ENCODE results near the gene MAGI2. TPM values are rescaled to one million over a fixed set of nuclear protein-coding genes. Genes with fewer than 3 reads are reported as not detected.

Gene MAGI2
- total RNA-seq, 1 donor from 2014 or later = 5.4 TPM

GRCh38 chr7:79091661-79092060, 361.8 kb downstream of the MAGI2 start:
- peaks cover 6% of the 10 kb centered on the region for H3K4me1 ChIP-seq (ENCODE audit: insufficient read depth, low read length)
- H3K27me3 ChIP-seq (ENCODE audit: insufficient read depth, low read length) = no peaks in the 10 kb centered on the region
- Mint-ChIP-seq H3K4me1 (ENCODE audit: low read depth, unreplicated experiment) (peaks cover 9% of the 10 kb centered on the region), H3K27me3 (ENCODE audit: low read depth, unreplicated experiment) (no peaks in the 10 kb centered on the region), H3K27ac (ENCODE audit: unreplicated experiment) (no peak overlapping the region), H3K36me3 (ENCODE audit: low read depth, unreplicated experiment) (no peaks in the 10 kb centered on the region), H3K9me3 (ENCODE audit: unreplicated experiment) (peaks cover 10% of the 10 kb centered on the region), H3K4me3 (ENCODE audit: unreplicated experiment) (no peak overlapping the region)
- no peak for TF ChIP-seq EZH2 (IDR thresholded peaks at IDR 0.05; ENCODE audit: insufficient read depth, low read length)
- TF ChIP-seq, protein P1, sequence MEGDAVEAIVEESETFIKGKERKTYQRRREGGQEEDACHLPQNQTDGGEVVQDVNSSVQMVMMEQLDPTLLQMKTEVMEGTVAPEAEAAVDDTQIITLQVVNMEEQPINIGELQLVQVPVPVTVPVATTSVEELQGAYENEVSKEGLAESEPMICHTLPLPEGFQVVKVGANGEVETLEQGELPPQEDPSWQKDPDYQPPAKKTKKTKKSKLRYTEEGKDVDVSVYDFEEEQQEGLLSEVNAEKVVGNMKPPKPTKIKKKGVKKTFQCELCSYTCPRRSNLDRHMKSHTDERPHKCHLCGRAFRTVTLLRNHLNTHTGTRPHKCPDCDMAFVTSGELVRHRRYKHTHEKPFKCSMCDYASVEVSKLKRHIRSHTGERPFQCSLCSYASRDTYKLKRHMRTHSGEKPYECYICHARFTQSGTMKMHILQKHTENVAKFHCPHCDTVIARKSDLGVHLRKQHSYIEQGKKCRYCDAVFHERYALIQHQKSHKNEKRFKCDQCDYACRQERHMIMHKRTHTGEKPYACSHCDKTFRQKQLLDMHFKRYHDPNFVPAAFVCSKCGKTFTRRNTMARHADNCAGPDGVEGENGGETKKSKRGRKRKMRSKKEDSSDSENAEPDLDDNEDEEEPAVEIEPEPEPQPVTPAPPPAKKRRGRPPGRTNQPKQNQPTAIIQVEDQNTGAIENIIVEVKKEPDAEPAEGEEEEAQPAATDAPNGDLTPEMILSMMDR (IDR thresholded peaks at IDR 0.05; ENCODE audit: insufficient read depth, low read depth, low read length) = no peak
- no peaks in the 10 kb centered on the region for H4K20me1 ChIP-seq (ENCODE audit: insufficient read depth, low read length)
- H3K27ac ChIP-seq (ENCODE audit: low read depth, low read length) = no peak overlapping the region
- no peaks in the 10 kb centered on the region for H3K36me3 ChIP-seq (ENCODE audit: insufficient read depth, low read length)
- no peak overlapping the region for H3K4me3 ChIP-seq (ENCODE audit: insufficient read depth, low read depth, low read length)
- no peaks in the 10 kb centered on the region for H3K9me3 ChIP-seq (ENCODE audit: insufficient read depth, low read depth, low read length)
- FAIRE-seq = no peak
- no peak overlapping the region for H3K4me2 ChIP-seq (ENCODE audit: low read length)
- no peak overlapping the region for H3K9ac ChIP-seq (ENCODE audit: low read length)
- DNase-seq (ENCODE audit: low read depth) = peak; percentile 22
- no peaks in the 10 kb centered on the region for H3K79me2 ChIP-seq (ENCODE audit: insufficient read depth, low read length)
- no peak overlapping the region for H2AFZ ChIP-seq (ENCODE audit: low read depth, low read length)

DNA sequence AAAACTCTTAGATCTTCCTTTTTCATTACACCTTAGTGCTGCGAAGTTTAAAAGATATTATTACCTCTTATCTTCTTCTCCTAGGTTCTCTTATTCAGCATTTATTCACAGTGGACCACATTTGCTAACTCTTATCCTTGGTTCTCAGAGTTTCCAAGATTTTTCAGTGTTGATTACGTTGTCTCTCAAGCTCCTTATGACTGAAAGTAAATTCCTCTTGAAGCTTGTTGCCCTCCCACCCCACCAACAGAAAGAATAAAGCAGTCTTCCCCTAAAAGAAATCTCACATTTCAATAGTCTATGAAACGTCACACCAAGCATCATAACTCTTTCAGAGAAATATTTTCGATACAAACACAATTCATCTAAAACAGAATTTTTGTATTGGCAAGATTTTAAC, 362.5 kb downstream of the MAGI2 start:
- H3K9ac ChIP-seq (ENCODE audit: low read length) = no peak overlapping the region
- no peaks in the 10 kb centered on the region for H3K27me3 ChIP-seq (ENCODE audit: insufficient read depth, low read length)
- TF ChIP-seq, protein P1 (IDR thresholded peaks at IDR 0.05; ENCODE audit: insufficient read depth, low read depth, low read length) = no peak
- no peak for TF ChIP-seq EZH2 (IDR thresholded peaks at IDR 0.05; ENCODE audit: insufficient read depth, low read length)
- FAIRE-seq = no peak
- peaks cover 6% of the 10 kb centered on the region for H3K4me1 ChIP-seq (ENCODE audit: insufficient read depth, low read length)
- no peak for DNase-seq (ENCODE audit: low read depth)
- no peaks in the 10 kb centered on the region for H3K9me3 ChIP-seq (ENCODE audit: insufficient read depth, low read depth, low read length)
- Mint-ChIP-seq H3K4me3 (ENCODE audit: unreplicated experiment) (no peak overlapping the region), H3K36me3 (ENCODE audit: low read depth, unreplicated experiment) (no peaks in the 10 kb centered on the region), H3K27me3 (ENCODE audit: low read depth, unreplicated experiment) (no peaks in the 10 kb centered on the region), H3K27ac (ENCODE audit: unreplicated experiment) (peak overlapping the region; percentile 78), H3K4me1 (ENCODE audit: low read depth, unreplicated experiment) (peaks cover 9% of the 10 kb centered on the region), H3K9me3 (ENCODE audit: unreplicated experiment) (peaks cover 10% of the 10 kb centered on the region)
- no peak overlapping the region for H3K4me3 ChIP-seq (ENCODE audit: insufficient read depth, low read depth, low read length)
- peak overlapping the region; percentile 62 for H3K4me2 ChIP-seq (ENCODE audit: low read length)
- no peaks in the 10 kb centered on the region for H4K20me1 ChIP-seq (ENCODE audit: insufficient read depth, low read length)
- H3K79me2 ChIP-seq (ENCODE audit: insufficient read depth, low read length) = no peaks in the 10 kb centered on the region
- H3K36me3 ChIP-seq (ENCODE audit: insufficient read depth, low read length) = no peaks in the 10 kb centered on the region
- no peak overlapping the region for H2AFZ ChIP-seq (ENCODE audit: low read depth, low read length)
- H3K27ac ChIP-seq (ENCODE audit: low read depth, low read length) = no peak overlapping the region

- no peaks in the 10 kb centered on the region for H3K79me2 ChIP-seq (ENCODE audit: insufficient read depth, low read length)
- no peak overlapping the region for H3K4me3 ChIP-seq (ENCODE audit: insufficient read depth, low read depth, low read length)
- no peak overlapping the region for H2AFZ ChIP-seq (ENCODE audit: low read depth, low read length)
- FAIRE-seq (peak; percentile 59), DNase-seq (ENCODE audit: low read depth) (peak; percentile 73)
- H3K9ac ChIP-seq (ENCODE audit: low read length) = no peak overlapping the region
- peak overlapping the region; percentile 62 for H3K4me2 ChIP-seq (ENCODE audit: low read length)
- H3K27me3 ChIP-seq (ENCODE audit: insufficient read depth, low read length) = no peaks in the 10 kb centered on the region
- no peaks in the 10 kb centered on the region for H3K9me3 ChIP-seq (ENCODE audit: insufficient read depth, low read depth, low read length)
- H3K27me3 Mint-ChIP-seq (ENCODE audit: low read depth, unreplicated experiment) = no peaks in the 10 kb centered on the region
- no peaks in the 10 kb centered on the region for H4K20me1 ChIP-seq (ENCODE audit: insufficient read depth, low read length)
- H3K4me3 Mint-ChIP-seq (ENCODE audit: unreplicated experiment) = no peak overlapping the region
- peaks cover 10% of the 10 kb centered on the region for H3K9me3 Mint-ChIP-seq (ENCODE audit: unreplicated experiment)
- peak overlapping the region; percentile 78 for H3K27ac Mint-ChIP-seq (ENCODE audit: unreplicated experiment)
- no peaks in the 10 kb centered on the region for H3K36me3 ChIP-seq (ENCODE audit: insufficient read depth, low read length)
- H3K4me1 ChIP-seq (ENCODE audit: insufficient read depth, low read length) = peaks cover 6% of the 10 kb centered on the region
- H3K27ac ChIP-seq (ENCODE audit: low read depth, low read length) = no peak overlapping the region
- H3K4me1 Mint-ChIP-seq (ENCODE audit: low read depth, unreplicated experiment) = peaks cover 9% of the 10 kb centered on the region
- H3K36me3 Mint-ChIP-seq (ENCODE audit: low read depth, unreplicated experiment) = no peaks in the 10 kb centered on the region
- TF ChIP-seq EZH2 (IDR thresholded peaks at IDR 0.05; ENCODE audit: insufficient read depth, low read length) = no peak
- TF ChIP-seq, protein P1 (IDR thresholded peaks at IDR 0.05; ENCODE audit: insufficient read depth, low read depth, low read length) = no peak
These were observed 362.9 kb downstream of the MAGI2 start for GRCh38 chr7:79090543-79090942.

All from astrocyte (in vitro differentiated cells and primary cell).